GM12873 (cell line): ENCODE results near the gene SLC26A6.

Experiments used
- TF ChIP-seq, protein P1 (sequence below): IDR thresholded peaks from 2 replicates; pipeline ENCODE4 v1.5.1; 2012; ENCODE audit warnings: low read depth, mild to moderate bottlenecking, moderate library complexity, low read length, control low read depth; ENCODE audit not compliant: insufficient read depth; ENCODE audit errors: missing control alignments

Gene SLC26A6

GRCh38 chr3:48600711-48601621 is 34.3 kb downstream of the SLC26A6 start:
- TF ChIP-seq, protein P1, sequence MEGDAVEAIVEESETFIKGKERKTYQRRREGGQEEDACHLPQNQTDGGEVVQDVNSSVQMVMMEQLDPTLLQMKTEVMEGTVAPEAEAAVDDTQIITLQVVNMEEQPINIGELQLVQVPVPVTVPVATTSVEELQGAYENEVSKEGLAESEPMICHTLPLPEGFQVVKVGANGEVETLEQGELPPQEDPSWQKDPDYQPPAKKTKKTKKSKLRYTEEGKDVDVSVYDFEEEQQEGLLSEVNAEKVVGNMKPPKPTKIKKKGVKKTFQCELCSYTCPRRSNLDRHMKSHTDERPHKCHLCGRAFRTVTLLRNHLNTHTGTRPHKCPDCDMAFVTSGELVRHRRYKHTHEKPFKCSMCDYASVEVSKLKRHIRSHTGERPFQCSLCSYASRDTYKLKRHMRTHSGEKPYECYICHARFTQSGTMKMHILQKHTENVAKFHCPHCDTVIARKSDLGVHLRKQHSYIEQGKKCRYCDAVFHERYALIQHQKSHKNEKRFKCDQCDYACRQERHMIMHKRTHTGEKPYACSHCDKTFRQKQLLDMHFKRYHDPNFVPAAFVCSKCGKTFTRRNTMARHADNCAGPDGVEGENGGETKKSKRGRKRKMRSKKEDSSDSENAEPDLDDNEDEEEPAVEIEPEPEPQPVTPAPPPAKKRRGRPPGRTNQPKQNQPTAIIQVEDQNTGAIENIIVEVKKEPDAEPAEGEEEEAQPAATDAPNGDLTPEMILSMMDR: no peak

GRCh38 chr3:48599509-48600285 is 35.6 kb downstream of the SLC26A6 start:
- TF ChIP-seq, protein P1: no peak

- TF ChIP-seq, protein P1: no peak
These were observed 36.2 kb downstream of the SLC26A6 start for GRCh38 chr3:48599077-48599501.

DNA sequence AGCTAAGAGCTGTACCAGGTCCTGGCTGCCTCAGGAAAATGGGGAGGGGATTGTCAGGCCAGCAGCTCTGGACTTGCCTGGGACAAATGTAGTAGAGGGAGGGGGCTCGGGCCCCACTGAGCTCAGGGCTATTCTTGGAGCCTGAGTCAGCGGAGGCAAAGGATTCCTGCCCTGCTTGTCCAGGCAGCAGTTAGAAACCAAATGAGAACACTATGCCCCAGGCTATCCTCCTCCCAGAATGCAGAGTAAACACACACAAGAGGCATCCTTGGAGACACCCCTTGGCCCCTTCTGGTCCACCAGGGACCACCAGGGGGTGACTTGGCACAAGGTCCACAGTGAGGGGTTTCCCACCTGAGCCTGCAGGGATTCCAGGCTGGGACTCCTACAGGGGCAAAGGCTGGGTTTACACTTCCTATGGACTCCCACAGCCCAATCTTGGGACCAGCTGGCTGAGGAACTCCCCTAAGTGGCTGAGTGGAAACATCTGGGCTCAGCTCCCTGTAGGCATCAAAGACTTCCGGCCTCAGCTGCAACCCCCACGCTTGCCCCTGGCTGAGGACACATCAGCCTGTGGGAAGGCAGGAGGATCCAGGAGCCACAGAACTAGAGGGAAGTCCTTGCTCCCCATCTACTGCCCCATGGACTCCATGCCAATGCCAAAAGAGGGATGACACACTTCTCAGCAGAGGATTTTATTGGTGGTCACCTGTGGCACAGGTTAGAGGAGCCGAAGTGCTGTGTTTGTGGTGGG is 36.8 kb downstream of the SLC26A6 start:
- TF ChIP-seq, protein P1: no peak

GRCh38 chr3:48597408-48597800 is 37.9 kb downstream of the SLC26A6 start:
- TF ChIP-seq, protein P1: no peak

DNA sequence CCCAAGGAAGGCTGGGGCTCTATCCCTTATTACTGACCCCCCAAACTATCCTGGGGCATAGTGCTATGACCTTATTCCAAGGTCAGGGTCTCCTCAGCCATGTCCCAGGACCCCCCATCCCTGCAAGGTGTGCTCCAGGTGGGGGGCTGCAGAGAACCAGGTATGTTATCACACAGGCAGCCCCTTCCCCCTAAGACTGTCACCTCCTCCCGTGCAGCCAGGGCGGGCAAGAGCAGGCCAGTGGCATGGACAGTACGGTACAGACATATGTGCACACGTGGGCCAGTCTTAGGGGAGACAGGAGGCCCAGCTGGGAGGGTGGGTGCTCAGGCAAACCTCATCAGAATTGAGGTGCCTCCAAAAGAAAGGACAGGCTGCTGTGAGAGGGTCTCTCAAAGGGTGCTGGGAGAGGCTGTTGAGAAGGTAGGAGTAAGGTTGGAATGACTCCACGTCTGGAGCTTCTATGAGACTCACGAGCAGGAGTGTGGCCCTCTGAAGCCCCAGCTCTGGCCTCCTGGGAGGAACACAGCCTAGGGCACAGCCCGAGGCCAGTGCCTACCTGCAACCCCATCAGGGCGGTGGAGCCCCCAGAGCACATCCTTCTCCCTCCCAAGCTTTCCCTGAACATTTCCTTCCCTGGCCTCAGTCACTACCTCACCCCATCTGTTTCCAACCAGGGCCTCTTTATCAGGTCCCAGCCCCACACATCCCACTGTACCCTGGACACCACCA is 38.4 kb downstream of the SLC26A6 start:
- TF ChIP-seq, protein P1: no peak
